GM19468 (cell line): Measurements from ENCODE around the gene ARHGAP27.
"Not testable (repeated sequence)": the region's sequence is repeated elsewhere in the genome, so short reads cannot be mapped to it uniquely, and the experiment has no call there.

ENCODE experiments used
- ATAC-seq: cut with Tn5 transposase; IDR thresholded peaks from one replicate; pipeline ENCODE4 v1.9.1; 2021; ENCODE audit warnings: mild to moderate bottlenecking, moderate library complexity, moderate number of reproducible peaks; ENCODE audit not compliant: unreplicated experiment; ENCODE audit errors: extremely low read depth

ARHGAP27 gene

DNA sequence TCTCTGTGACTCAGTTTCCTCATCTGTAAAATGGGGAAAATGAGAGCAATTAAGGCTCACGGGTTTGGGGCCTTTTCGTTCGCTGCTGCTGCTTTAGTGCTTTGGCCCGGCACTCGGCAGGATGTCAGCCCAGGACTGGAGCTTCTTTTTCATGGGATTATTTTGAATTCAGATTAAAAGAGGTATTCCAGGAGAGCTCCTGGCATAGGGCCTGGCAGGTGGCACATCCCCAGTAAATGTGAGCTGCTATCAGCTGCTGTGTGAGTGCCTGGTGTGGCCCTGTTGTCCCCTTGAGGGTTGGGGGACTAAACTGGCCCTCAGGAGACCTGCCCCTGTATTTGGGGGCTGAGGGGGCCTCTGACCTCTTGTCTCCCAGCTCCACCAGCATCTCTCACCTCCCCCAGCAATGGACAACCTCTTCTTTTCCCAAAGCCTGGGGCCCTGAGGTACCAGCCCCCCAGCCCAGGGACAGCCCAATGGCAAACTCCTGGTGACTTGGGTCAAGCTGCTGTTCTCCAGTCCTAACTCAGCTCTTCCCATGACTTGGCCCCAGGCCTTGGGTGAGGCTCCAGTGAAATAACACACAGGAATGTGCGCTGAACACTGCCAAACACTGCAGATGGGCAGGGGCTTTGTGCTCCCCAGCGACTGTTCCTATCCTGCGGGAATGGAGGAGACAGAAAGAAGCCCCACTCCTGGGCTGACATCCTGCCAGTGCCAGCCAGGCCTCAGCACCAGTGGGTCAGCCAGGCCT, 14.4 kb upstream of the ARHGAP27 start:
- not testable (repeated sequence) for ATAC-seq

DNA sequence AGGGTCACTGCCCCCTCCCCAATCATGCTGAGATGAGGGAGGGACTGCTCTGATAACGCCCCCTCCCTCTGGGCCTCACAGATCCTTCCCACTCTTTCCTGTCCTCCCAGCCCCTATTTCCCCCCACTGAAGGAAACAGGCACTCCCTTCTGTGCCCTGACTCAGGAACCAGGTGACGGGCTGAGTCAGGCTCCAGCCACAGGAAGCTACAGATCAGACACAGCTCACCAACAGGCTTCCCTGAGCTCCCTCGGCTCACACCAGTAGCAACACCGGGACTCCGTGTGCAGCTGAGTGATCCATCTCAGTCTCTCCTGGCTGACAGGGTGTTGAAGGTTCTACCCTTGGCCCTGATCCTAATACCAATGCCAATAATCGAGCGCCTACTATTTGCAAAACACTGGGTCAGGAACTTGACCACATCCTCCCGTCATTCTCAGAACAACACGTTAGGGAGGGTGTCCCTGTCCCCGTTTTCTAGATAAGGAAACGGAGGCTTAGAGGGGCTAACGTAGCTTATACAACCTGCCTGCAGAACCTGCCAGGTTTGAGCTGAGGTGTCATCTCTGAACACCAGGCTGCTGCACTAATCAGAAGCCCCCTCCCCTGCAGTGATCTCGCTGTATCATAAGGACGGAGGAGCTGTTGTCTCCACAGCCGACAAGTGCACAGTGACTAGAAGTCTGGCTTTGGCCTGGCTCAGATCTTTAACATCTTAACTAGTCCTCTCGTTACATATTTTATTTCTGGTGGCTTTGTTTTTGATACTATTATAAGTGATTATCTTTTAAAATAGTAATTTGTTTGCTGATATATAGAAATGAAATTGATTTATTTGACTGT, 13.5 kb upstream of the ARHGAP27 start:
- not testable (repeated sequence) for ATAC-seq

DNA sequence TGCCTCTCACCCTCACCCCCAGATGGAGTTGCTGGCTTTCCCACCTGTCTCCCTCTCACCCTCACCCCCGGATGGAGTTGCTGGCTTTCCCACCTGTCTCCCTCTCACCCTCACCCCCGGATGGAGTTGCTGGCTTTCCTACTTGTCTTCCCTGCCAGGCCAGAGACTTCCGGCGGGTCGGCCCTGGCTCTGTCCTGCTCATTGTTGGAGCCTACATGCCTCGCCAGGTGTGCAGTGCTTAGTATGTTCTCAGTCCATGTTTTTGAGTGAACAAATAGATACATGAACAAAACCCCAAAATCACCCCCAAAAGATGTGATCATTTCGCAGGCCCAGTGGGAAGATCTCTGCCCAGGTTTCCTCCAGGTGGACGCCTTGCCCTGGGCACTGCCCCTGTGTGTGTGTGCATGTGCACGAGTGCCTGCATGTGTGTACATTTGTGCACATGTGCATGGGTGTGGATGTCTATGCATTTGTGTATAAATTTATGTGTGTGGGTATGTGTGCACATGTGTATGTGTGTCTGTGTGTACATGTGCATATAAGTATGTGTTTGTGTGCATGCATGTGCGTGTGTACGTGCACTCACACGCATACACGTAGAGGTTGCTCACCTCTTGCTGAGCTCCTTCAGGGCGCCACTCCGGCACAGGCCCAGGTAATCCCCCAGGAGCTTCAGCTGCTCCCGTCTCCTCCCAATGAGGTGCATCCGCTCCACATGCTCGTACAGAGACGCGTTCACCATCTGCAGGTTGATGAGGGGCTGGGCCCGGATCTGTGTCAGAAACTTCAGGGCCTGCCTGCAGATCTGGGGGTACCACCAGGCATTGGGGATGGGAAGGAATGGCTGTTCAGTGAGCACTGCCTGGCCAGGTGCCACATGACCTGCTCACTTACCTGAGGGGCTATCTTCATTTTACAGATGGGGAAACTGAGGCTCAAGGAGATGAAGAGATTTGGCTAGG, 12.5 kb upstream of the ARHGAP27 start:
- ATAC-seq, result not testable (repeated sequence)

DNA sequence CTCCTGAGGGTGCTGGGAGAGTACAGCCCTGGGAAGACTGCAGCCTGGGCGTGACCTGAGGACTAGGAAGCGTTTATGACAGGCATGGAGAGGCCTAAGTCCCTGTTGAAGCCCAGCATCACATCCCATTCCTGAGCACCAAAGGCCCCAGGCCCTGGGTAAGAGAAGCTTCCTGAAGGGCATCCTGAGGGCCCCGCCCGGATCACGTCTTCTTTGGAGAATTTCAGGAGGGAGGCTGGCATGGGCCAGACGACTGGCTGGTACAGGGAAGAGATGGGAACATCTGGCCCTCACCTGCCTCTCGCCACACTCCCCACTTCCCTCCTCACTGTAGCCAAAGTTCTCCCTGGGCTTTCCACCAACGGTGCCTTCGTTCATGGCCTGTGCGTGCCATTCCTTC, 11.6 kb upstream of the ARHGAP27 start:
- not testable (repeated sequence) for ATAC-seq

DNA sequence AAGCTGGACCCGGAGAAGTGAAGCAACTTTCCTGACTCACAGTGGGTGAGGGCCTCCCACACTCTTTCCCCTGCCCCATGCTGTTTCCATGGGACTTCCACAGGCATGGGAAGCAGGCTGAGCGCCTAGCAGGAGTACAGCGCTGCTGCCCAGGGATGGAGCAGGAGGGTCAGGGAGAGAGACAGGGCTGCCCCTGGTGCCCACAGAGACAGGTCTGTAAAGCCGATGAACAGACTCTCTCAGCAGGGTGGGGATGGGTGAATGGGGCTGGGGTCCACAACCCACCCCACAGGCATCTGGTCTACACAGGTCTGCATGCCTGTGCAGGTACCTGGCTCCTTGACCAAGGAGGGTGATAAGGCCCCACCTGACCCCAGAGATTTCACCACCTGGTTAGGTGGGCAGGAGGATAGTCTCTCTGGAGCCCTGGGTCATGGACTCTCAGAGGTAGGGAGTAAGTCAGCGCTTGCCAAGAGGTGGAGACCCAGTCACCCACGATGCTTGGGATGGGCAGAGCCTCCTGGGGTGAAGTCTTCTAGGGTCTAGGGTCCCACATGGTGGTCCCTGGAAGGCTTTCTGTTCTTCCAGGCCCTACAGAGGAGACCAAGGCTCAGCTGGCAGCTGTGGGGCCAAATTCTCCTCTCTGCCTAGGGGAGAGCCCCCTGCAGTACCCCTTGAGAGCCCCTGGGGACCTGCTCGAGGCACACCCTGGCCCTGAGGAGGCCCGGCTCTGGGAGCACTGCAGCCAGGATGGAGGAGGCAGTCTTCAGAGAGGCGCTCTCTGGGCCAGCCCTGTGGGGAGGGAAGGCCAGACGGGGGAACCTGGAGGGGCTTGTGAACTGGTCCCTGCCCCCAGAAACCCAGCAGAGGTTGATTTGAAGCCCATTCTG, 10.9 kb upstream of the ARHGAP27 start:
- ATAC-seq, result not testable (repeated sequence)

DNA sequence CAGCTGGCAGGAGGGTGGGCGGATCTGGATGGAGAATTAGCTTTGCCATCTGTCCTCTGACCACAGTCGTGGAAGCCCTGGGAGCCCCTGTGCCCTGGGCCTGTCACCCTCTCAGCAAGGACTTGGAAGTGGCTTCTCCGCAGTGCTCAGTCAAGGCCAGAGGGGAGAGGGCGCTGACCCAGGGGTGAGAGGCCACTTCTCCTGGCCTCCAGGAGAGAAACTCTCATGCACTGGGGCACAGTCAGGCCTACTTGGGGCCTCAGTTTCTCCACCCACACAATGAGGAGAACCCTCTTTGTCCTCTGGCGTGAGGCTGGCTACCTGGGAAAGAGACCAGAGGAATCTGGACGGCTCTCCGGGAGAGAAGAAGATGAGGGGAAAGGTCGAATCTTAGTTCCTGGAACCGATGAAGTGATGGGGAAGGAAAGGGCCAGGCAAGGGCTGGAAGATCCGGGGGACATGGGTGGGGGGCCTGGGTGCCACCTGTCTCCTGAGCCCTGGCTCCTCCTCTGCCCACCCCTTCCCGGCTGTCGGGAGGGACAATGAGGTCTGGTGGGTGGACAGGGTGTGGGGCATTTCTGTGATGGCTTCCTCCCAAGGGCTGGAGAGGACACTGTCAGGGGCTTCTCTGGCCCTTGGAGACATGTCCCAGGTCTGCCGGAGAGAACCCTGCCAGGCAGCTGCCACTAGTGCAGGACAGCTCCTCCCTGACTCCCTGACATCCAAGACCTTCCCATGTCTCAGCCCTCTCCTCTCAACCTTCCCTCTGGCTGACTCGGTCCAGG, 9.0 kb upstream of the ARHGAP27 start:
- ATAC-seq, result no peak

DNA sequence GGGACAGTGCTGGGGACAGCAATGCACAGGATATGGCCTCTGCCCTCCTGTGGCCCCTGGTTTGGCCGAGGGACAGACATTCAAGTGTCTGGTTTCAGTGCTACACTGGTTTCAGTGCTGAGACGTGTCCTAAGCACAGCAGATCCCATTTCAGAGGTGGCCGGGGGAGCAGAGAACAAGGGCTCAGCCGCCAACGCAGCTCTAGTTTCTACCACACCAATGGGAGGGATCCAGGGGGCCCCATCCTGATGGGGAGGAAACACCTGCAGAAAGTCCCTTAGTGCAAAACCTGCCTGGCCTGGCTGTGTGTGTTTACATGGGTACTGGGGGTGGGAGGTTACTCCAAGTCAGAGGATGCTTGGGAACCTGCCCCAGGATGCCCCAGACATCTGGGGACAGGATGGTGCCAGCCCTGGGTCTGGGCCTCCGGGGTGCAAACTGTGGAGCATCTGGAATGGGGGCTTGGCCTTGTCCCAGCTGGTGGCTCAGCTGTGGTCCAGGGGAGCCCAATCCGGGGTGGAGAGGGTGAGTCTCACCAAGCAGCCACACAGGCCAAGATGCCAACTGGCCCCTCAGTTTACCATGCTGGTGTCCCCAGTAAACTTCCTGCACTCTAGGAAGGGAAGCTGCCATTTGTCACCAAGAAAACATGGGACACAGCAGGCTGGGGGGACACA, 8.3 kb upstream of the ARHGAP27 start:
- ATAC-seq, result peak; percentile 39

DNA sequence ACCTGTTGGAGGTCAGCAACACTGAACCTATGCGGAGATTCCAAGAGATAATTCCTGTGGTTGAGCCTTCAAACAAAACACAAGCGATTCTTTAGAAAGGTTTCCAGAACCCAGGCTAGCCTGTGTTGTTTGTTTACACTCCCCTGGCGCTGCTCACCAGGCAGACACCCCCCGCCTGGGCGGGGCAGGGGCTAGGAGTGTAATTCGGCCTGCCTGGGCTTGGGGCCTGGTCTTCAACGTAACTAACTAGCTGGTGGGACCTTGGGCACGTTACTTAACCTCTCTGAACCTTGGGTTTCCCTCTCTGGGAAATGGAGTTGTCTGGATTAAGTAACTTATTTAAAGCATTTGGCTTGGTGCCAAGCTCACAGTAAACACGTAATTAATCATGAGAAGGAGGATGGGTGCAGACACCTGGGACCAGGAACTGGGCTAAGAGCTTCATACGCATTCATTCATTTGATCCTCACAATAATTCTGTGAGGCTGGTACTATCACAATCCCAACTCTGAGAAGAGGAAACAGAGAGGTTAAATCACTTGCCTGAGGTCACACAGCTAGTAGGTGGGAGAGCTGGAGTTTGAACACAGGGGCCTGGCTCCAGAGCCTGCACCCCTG, 7.6 kb upstream of the ARHGAP27 start:
- no peak for ATAC-seq

DNA sequence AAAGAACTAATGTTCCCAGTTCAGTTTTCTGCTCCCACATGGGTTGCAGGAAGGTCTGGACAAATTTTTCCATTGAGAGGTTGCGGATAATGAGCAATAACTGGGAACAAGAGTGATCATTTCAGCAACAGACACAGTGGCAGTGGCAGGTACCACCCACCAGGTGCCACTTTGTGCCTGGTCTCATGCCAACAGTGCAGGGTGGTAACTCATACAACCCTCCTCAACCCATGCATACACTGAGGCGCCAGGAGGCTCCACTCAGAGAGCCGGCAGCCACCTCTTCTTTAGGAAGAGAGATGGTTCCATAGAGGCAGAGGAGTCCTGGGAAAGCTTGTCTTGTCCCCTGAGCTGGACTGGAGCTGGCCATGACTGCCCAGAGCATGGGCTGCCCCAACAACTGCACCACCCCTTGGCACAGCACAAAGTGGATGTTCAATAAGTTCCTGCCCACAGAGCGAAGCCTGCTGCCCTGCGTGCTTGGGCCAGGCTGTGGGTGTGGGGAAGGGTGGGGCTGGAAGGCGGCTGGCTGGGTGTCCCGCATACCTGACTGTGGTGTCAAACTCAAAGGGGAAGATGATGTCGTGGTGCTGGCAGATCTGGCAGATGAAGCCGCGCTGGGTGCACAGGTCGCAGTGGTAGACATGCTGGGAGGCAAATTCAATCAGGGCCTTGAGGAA, 6.4 kb upstream of the ARHGAP27 start:
- no peak for ATAC-seq

DNA sequence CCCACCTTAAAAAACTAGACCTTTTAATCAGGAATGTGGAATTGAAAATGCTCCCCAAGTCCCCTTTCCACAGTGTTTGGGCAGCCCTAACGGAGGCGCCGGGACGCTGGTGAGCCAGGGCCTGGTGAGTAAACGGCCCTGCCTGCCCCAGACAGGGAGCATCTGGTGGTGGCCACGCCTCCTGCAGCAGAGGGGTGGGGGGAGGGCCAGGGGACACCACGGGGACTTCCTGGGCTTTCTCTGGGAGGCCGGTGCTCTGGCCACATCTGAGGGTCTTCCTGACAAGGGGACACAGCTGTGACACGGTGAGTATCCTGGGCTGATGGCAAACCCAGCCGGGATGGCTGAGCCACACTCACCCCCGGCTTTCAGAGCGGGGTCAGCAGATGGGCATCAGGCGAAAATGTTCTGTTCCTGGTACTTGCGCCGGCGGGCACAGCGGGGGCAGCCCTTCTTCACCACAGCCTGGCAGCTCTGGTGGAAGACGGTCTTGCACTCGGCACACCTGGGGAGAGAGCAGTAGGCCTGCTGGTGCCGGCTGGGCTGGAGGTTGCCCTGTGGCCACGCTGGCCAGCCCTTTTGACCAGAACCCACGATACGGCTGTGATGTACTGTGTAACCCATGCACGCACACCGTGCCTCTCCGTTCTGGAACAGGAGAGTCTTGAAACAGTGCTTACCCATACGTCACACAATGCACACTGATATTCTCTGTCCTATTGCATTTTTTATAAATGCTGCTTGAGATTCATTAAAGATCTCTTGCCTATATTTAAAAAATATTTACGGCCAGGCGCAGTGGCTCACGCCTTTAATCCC, 5.0 kb upstream of the ARHGAP27 start:
- ATAC-seq, result no peak

DNA sequence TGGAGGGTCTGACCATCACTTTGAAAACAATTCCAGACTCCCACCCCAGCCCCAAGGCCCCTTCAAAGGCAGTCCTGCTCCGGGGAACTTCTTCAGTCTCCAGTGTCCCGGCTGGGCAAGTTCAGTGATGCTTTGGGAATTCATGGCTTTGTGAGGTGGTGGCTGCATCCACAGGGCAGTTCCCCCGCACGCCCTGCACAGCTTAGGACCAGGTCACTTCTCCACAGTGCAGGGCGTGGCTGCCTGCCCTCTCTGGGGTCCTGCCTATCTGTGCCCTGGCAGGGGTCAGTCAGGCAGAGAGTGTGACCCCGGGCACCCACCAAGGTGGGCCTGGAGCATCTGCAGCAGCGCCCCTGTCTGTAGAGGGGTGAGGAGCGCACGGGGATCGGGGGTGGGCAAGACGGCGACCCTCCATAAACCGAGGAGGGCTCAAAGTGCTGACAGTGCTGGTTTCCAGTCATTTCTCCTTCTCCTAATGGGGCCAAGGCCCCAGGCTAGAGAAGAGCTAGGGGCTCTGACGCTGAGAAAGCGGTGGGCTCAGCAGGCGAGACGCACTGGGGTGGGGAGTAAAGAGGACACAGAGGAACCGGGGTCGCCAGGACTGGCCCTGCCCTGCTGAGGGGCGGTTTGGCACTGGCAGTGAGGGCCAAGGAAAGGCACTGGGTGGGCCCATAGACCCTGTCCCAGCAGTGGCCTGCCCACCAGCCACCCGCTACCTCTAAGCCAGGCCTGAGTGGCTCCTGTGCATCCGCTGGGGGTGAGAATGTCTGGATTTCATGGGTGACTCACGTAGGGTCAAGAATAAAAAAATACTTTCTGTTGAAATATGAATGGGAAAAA, 4.2 kb upstream of the ARHGAP27 start:
- no peak for ATAC-seq

DNA sequence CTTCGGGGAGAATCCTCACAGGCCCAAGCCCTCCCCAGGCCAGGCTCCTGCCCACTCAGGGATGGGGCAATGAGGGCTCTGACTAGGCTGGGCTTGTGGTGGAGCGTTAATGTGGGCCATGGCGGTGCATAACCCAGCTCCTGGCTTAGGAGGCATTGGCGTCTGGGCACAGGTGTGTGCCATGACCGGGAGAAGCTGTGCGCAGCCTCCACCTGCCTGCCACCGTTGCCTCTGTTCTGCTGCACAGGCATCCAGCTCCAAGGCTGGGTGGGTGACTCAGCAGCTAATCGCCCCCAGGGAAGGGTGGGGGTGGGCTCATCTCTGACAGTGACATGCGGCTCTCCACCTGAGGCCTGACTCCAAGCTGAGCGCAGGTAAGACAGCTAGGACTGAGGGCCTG, 3.5 kb upstream of the ARHGAP27 start:
- no peak for ATAC-seq

DNA sequence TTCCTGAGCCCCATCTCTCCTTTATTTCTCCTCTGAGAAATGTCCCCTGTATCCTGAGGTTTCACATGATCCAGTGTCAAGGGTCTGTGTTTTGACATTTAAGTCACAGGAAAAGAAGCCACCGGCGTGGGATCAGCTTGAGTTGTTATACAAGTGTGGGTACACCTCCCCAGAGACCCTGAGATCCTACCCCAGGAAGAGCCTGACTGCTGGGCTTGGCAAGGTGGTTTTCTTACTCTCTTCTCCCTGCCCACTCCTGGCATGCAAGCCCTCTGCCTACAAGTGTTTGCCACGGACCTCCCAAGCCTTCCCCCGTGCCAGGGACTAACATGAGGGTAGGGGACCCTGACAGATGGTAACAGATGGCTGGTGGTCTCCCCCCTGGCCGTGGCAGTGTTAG, 2.8 kb upstream of the ARHGAP27 start:
- ATAC-seq, result no peak

DNA sequence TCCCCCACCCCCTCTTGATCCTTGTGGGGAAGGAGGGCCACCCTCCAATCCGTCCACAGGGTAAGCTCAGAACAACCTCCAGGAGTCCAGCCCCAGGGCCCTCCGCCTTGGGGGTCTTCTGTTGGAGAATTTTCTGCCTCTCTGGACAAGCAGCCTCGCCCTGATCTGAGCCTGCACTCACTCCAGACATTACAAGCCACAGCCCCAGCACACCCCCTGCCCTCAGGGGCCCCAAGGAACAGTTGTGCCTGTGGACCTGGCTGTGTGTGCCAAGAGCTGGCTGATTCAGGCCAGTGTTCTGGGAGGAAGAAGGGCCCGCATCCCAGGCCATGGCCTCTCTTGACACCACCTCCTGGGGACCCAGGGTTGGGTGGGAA, 477 bp upstream of the ARHGAP27 start:
- ATAC-seq, result no peak
